Measurements from ENCODE around the gene GANC. TPM values are rescaled to one million over a fixed set of nuclear protein-coding genes. Genes with fewer than 3 reads are reported as not detected.

The GANC gene
- total and polyA plus RNA-seq, 2 experiments from 2014 or later = 7.4 to 12.6 TPM

DNA sequence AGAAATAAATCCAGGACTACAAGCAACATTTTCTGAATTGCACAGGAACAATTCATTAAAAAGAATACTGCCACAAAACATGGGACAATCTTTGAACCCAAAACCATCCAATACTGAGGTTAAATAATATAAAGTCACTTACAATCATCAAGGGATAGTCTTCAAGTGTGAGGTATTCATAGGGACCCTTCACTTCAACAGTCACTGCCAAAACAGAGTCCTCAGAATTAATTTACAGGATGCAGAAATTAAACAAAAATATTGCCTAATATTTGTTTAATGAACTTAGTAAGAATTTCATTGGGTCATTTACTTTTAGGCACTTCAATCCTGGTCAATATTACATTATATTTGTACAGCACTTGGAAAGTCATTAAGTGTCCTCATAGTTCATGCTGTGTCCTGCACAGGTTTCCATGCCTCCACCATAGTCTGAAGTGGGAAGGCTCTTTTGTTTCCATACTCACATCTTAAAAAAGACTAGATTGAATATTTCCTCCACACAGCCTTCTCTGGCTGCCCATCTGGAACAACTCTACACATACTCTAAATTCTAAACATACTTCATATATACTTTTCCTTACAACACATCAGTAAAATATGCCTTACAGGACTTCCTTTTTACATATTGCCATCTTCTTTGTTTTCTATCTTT lies 33.3 kb upstream of the GANC start:
- ATAC-seq (no peak), DNase-seq (ENCODE audit: low spot score) (no peak)
- Mint-ChIP-seq H3K4me3 (no peak overlapping the region), H3K27me3 (ENCODE audit: insufficient read depth, low read depth, poor library complexity) (no peaks in the 10 kb centered on the region), H3K27ac (no peak overlapping the region), H3K9me3 (no peaks in the 10 kb centered on the region), H3K36me3 (ENCODE audit: low read depth) (peaks cover 29% of the 10 kb centered on the region), H3K4me1 (no peaks in the 10 kb centered on the region)
- no peaks in the 10 kb centered on the region for H3K27me3 ChIP-seq (ENCODE audit: insufficient read depth)
- H3K4me2 ChIP-seq = no peak overlapping the region
- H3K79me2 ChIP-seq (replicated peaks; ENCODE audit: insufficient read depth) = no peaks in the 10 kb centered on the region
- H4K20me1 ChIP-seq (replicated peaks; ENCODE audit: insufficient read depth) = peaks cover 9% of the 10 kb centered on the region; the same call in 1 of the 2 replicates
- H3K4me3 ChIP-seq = no peak overlapping the region
- TF ChIP-seq STAT1 (IDR thresholded peaks at IDR 0.05; ENCODE audit: unreplicated experiment) (no peak), ZNF331 (CRISPR knock-in tag; IDR thresholded peaks at IDR 0.05; ENCODE audit: low read depth) (no peak), EZH2phosphoT487 (IDR thresholded peaks at IDR 0.05; ENCODE audit: unreplicated experiment) (no peak), EZH2 (IDR thresholded peaks at IDR 0.05; ENCODE audit: low read depth, unreplicated experiment) (no peak), CREB1 (CRISPR knock-in tag; IDR thresholded peaks at IDR 0.05; ENCODE audit: low read depth) (no peak), ZNF114 (CRISPR knock-in tag; IDR thresholded peaks at IDR 0.05) (no peak), POLR2AphosphoS5 (IDR thresholded peaks at IDR 0.05; ENCODE audit: low read depth) (no peak), NANOG (IDR thresholded peaks at IDR 0.05; ENCODE audit: borderline replicate concordance) (no peak), JUNB (IDR thresholded peaks at IDR 0.05; ENCODE audit: unreplicated experiment) (no peak)
- TF ChIP-seq, protein P1, sequence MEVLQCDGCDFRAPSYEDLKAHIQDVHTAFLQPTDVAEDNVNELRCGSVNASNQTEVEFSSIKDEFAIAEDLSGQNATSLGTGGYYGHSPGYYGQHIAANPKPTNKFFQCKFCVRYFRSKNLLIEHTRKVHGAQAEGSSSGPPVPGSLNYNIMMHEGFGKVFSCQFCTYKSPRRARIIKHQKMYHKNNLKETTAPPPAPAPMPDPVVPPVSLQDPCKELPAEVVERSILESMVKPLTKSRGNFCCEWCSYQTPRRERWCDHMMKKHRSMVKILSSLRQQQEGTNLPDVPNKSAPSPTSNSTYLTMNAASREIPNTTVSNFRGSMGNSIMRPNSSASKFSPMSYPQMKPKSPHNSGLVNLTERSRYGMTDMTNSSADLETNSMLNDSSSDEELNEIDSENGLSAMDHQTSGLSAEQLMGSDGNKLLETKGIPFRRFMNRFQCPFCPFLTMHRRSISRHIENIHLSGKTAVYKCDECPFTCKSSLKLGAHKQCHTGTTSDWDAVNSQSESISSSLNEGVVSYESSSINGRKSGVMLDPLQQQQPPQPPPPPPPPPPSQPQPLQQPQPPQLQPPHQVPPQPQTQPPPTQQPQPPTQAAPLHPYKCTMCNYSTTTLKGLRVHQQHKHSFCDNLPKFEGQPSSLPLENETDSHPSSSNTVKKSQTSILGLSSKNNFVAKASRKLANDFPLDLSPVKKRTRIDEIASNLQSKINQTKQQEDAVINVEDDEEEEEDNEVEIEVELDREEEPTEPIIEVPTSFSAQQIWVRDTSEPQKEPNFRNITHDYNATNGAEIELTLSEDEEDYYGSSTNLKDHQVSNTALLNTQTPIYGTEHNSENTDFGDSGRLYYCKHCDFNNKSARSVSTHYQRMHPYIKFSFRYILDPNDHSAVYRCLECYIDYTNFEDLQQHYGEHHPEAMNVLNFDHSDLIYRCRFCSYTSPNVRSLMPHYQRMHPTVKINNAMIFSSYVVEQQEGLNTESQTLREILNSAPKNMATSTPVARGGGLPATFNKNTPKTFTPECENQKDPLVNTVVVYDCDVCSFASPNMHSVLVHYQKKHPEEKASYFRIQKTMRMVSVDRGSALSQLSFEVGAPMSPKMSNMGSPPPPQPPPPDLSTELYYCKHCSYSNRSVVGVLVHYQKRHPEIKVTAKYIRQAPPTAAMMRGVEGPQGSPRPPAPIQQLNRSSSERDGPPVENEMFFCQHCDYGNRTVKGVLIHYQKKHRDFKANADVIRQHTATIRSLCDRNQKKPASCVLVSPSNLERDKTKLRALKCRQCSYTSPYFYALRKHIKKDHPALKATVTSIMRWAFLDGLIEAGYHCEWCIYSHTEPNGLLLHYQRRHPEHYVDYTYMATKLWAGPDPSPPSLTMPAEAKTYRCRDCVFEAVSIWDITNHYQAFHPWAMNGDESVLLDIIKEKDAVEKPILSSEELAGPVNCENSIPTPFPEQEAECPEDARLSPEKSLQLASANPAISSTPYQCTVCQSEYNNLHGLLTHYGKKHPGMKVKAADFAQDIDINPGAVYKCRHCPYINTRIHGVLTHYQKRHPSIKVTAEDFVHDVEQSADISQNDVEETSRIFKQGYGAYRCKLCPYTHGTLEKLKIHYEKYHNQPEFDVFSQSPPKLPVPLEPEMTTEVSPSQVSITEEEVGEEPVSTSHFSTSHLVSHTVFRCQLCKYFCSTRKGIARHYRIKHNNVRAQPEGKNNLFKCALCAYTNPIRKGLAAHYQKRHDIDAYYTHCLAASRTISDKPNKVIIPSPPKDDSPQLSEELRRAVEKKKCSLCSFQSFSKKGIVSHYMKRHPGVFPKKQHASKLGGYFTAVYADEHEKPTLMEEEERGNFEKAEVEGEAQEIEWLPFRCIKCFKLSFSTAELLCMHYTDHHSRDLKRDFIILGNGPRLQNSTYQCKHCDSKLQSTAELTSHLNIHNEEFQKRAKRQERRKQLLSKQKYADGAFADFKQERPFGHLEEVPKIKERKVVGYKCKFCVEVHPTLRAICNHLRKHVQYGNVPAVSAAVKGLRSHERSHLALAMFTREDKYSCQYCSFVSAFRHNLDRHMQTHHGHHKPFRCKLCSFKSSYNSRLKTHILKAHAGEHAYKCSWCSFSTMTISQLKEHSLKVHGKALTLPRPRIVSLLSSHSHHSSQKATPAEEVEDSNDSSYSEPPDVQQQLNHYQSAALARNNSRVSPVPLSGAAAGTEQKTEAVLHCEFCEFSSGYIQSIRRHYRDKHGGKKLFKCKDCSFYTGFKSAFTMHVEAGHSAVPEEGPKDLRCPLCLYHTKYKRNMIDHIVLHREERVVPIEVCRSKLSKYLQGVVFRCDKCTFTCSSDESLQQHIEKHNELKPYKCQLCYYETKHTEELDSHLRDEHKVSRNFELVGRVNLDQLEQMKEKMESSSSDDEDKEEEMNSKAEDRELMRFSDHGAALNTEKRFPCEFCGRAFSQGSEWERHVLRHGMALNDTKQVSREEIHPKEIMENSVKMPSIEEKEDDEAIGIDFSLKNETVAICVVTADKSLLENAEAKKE (CRISPR knock-in tag; IDR thresholded peaks at IDR 0.05) = no peak
- TF ChIP-seq, protein P2, sequence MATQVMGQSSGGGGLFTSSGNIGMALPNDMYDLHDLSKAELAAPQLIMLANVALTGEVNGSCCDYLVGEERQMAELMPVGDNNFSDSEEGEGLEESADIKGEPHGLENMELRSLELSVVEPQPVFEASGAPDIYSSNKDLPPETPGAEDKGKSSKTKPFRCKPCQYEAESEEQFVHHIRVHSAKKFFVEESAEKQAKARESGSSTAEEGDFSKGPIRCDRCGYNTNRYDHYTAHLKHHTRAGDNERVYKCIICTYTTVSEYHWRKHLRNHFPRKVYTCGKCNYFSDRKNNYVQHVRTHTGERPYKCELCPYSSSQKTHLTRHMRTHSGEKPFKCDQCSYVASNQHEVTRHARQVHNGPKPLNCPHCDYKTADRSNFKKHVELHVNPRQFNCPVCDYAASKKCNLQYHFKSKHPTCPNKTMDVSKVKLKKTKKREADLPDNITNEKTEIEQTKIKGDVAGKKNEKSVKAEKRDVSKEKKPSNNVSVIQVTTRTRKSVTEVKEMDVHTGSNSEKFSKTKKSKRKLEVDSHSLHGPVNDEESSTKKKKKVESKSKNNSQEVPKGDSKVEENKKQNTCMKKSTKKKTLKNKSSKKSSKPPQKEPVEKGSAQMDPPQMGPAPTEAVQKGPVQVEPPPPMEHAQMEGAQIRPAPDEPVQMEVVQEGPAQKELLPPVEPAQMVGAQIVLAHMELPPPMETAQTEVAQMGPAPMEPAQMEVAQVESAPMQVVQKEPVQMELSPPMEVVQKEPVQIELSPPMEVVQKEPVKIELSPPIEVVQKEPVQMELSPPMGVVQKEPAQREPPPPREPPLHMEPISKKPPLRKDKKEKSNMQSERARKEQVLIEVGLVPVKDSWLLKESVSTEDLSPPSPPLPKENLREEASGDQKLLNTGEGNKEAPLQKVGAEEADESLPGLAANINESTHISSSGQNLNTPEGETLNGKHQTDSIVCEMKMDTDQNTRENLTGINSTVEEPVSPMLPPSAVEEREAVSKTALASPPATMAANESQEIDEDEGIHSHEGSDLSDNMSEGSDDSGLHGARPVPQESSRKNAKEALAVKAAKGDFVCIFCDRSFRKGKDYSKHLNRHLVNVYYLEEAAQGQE (IDR thresholded peaks at IDR 0.05; ENCODE audit: unreplicated experiment) = no peak
- TF ChIP-seq, protein P3, sequence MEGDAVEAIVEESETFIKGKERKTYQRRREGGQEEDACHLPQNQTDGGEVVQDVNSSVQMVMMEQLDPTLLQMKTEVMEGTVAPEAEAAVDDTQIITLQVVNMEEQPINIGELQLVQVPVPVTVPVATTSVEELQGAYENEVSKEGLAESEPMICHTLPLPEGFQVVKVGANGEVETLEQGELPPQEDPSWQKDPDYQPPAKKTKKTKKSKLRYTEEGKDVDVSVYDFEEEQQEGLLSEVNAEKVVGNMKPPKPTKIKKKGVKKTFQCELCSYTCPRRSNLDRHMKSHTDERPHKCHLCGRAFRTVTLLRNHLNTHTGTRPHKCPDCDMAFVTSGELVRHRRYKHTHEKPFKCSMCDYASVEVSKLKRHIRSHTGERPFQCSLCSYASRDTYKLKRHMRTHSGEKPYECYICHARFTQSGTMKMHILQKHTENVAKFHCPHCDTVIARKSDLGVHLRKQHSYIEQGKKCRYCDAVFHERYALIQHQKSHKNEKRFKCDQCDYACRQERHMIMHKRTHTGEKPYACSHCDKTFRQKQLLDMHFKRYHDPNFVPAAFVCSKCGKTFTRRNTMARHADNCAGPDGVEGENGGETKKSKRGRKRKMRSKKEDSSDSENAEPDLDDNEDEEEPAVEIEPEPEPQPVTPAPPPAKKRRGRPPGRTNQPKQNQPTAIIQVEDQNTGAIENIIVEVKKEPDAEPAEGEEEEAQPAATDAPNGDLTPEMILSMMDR (conservative IDR thresholded peaks at IDR 0.05; ENCODE audit: low read depth in 2 of 2) = no peak
- TF ChIP-seq, protein P4, sequence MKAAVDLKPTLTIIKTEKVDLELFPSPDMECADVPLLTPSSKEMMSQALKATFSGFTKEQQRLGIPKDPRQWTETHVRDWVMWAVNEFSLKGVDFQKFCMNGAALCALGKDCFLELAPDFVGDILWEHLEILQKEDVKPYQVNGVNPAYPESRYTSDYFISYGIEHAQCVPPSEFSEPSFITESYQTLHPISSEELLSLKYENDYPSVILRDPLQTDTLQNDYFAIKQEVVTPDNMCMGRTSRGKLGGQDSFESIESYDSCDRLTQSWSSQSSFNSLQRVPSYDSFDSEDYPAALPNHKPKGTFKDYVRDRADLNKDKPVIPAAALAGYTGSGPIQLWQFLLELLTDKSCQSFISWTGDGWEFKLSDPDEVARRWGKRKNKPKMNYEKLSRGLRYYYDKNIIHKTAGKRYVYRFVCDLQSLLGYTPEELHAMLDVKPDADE (IDR thresholded peaks at IDR 0.05) = no peak
- peaks cover 23% of the 10 kb centered on the region for H3K36me3 ChIP-seq (ENCODE audit: insufficient read depth)
- H3F3A ChIP-seq (replicated peaks; ENCODE audit: low read depth) = no peaks in the 10 kb centered on the region
- H3K4me1 ChIP-seq (ENCODE audit: insufficient read depth) = no peaks in the 10 kb centered on the region
- H3K27ac ChIP-seq (ENCODE audit: low read depth) = no peak overlapping the region
- no peaks in the 10 kb centered on the region for H3K9me2 ChIP-seq (ENCODE audit: insufficient read depth)
- no peak overlapping the region for H2AFZ ChIP-seq

All from GM23338 (cell line).